MCF 10A (cell line): ENCODE data around the gene NCBP1. TPM values are rescaled to one million over a fixed set of nuclear protein-coding genes. Genes with fewer than 3 reads are reported as not detected.

Experiments used
- BruUV-seq: library from RNA; stranded (reverse); fragments of 400-500 nt; replicated peaks from 2 replicates; lab custom pipeline; 2021; lab: Mats Ljungman, UMichigan
- CTCF ChIA-PET: fragments of 300-600 bp; sonication (Branson Sonifier 250); formaldehyde crosslinking; extraction: SDS; loops from one replicate; lab custom pipeline; 2021; ENCODE audit warnings: antibody characterized with exemption, inconsistent platforms; lab: Yijun Ruan, JAX
- POLR2A ChIA-PET: fragments of 300-600, 350-650 bp; sonication (Branson Sonifier 250); formaldehyde crosslinking; extraction: SDS; loops from one replicate; lab custom pipeline; 2020; ENCODE audit warnings: antibody characterized with exemption, inconsistent platforms; lab: Yijun Ruan, JAX
- DNase-seq: peaks from one replicate; pipeline ENCODE4 v3.0.0-alpha.2; 2018; ENCODE audit not compliant: unreplicated experiment
- H3K27ac Mint-ChIP-seq: one replicate; pipeline ENCODE4 v1.8.0; 2022; ENCODE audit warnings: mild to moderate bottlenecking, low read depth, mixed read lengths; ENCODE audit not compliant: unreplicated experiment
- H3K27me3 Mint-ChIP-seq: one replicate; pipeline ENCODE4 v1.8.0; 2022; ENCODE audit warnings: mixed read lengths; ENCODE audit not compliant: insufficient read depth, unreplicated experiment
- H3K36me3 Mint-ChIP-seq: one replicate; pipeline ENCODE4 v1.8.0; 2022; ENCODE audit warnings: mild to moderate bottlenecking, moderate library complexity, mixed read lengths; ENCODE audit not compliant: insufficient read depth, unreplicated experiment
- H3K4me1 Mint-ChIP-seq: one replicate; pipeline ENCODE4 v1.8.0; 2022; ENCODE audit warnings: mixed read lengths; ENCODE audit not compliant: insufficient read depth, unreplicated experiment
- H3K4me3 Mint-ChIP-seq: one replicate; pipeline ENCODE4 v1.8.0; 2022; ENCODE audit warnings: mild to moderate bottlenecking, moderate library complexity, mixed read lengths; ENCODE audit not compliant: unreplicated experiment
- H3K9me3 Mint-ChIP-seq: one replicate; pipeline ENCODE4 v1.8.0; 2022; ENCODE audit warnings: mixed read lengths; ENCODE audit not compliant: unreplicated experiment
- CTCF ChIP-seq: fragments of 200-600 bp; IDR thresholded peaks from one replicate; pipeline ENCODE4 v1.8.0; 2022; ENCODE audit warnings: antibody characterized with exemption, mild to moderate bottlenecking; ENCODE audit not compliant: unreplicated experiment
- intact Hi-C: fragments of 100-400 bp; cut with micrococcal nuclease; formaldehyde crosslinking; loops from 2 replicates; pipeline ENCODE4 v1.14.1; 2022
- total RNA-seq: library from RNA; stranded (reverse); gene quantifications from 2 replicates; pipeline ENCODE4 v1.2.3, GENCODE V29; 2022

The NCBP1 gene
- total RNA-seq, 1 experiment from 2014 or later: 38.7 TPM

- peaks cover 12% of the 10 kb centered on the region for H3K4me1 Mint-ChIP-seq
- no peak overlapping the region for H3K27ac Mint-ChIP-seq
- H3K36me3 Mint-ChIP-seq: peaks cover 3% of the 10 kb centered on the region
- intact Hi-C loops: no loop called here
- no peaks in the 10 kb centered on the region for H3K27me3 Mint-ChIP-seq
- no TSS peak for BruUV-seq
- ChIA-PET CTCF (interaction anchor here (0.6 to 12.8 kb wide), 7 partner anchors 15 to 286 kb away, joined by 3 to 345 read pairs (median 9); no protein-coding TSS in a partner anchor), POLR2A (interaction anchor here (1.4 kb wide), 1 partner anchor 115 kb away, joined by 3 read pairs; no protein-coding TSS in a partner anchor)
- H3K4me3 Mint-ChIP-seq: no peak overlapping the region
- no peak for TF ChIP-seq CTCF
- DNase-seq: no peak
- no peaks in the 10 kb centered on the region for H3K9me3 Mint-ChIP-seq
Observed at GRCh38 chr9:97596906-97597305, 36.7 kb upstream of the NCBP1 start.

- Mint-ChIP-seq H3K36me3 (peaks cover 16% of the 10 kb centered on the region), H3K9me3 (no peaks in the 10 kb centered on the region), H3K4me3 (no peak overlapping the region), H3K27ac (no peak overlapping the region), H3K27me3 (no peaks in the 10 kb centered on the region), H3K4me1 (peaks cover 9% of the 10 kb centered on the region)
- TF ChIP-seq CTCF: peak; percentile 77
- ChIA-PET POLR2A (interaction anchor here (0.6 to 3.4 kb wide), 5 partner anchors 34 to 321 kb away, joined by 3 to 34 read pairs (median 3); partner anchors contain the start of gene TSTD2), CTCF (interaction anchor here (0.5 to 12.8 kb wide), 70 partner anchors 9 to 742 kb away, joined by 3 to 345 read pairs (median 5); partner anchors contain the start of genes TDRD7 and TMOD1)
- BruUV-seq: TSS peak; percentile 24
- DNase-seq: peak; percentile 80
- intact Hi-C loops: loop anchor here (1.0 kb wide), 5 partner anchors 97 to 741 kb away; partner anchors contain the start of gene TMOD1
Observed at GRCh38 chr9:97598461-97599288, 34.9 kb upstream of the NCBP1 start.

GRCh38 chr9:97599314-97599846, 34.2 kb upstream of the NCBP1 start:
- no TSS peak for BruUV-seq
- ChIA-PET CTCF (interaction anchor here (0.5 to 12.8 kb wide), 55 partner anchors 9 to 743 kb away, joined by 3 to 345 read pairs (median 6); partner anchors contain the start of genes TDRD7 and TMOD1), POLR2A (interaction anchor here (0.7 to 3.4 kb wide), 3 partner anchors 130 to 320 kb away, joined by 3 to 34 read pairs (median 3); no protein-coding TSS in a partner anchor)
- H3K9me3 Mint-ChIP-seq: no peaks in the 10 kb centered on the region
- H3K4me1 Mint-ChIP-seq: peaks cover 6% of the 10 kb centered on the region
- no peak for TF ChIP-seq CTCF
- H3K36me3 Mint-ChIP-seq: peaks cover 22% of the 10 kb centered on the region
- no peak overlapping the region for H3K27ac Mint-ChIP-seq
- no peak for DNase-seq
- no peak overlapping the region for H3K4me3 Mint-ChIP-seq
- H3K27me3 Mint-ChIP-seq: no peaks in the 10 kb centered on the region
- intact Hi-C loops: no loop called here
